Central memory CD4-positive, alpha-beta T cell (primary cell): ENCODE results near the gene CISD1.
A peak's percentile ranks its signal among the peaks of the same experiment; 100 is the strongest.

ENCODE experiments used
- DNase-seq: peaks from one replicate; pipeline ENCODE4 v3.0.0; 2022

Gene CISD1

GRCh38 chr10:58266003-58266825 is 2.7 kb upstream of the CISD1 start:
- DNase-seq: peak; percentile 44

GRCh38 chr10:58266826-58267712 is 1.9 kb upstream of the CISD1 start:
- DNase-seq: peak; percentile 54

GRCh38 chr10:58267713-58268453 is 1.1 kb upstream of the CISD1 start, which contains the start of gene IPMK:
TSS of gene IPMK (minus strand) at chr10:58267894. CDS start at chr10:58267611, 283 bp downstream.
- peak; percentile 95 for DNase-seq

DNA sequence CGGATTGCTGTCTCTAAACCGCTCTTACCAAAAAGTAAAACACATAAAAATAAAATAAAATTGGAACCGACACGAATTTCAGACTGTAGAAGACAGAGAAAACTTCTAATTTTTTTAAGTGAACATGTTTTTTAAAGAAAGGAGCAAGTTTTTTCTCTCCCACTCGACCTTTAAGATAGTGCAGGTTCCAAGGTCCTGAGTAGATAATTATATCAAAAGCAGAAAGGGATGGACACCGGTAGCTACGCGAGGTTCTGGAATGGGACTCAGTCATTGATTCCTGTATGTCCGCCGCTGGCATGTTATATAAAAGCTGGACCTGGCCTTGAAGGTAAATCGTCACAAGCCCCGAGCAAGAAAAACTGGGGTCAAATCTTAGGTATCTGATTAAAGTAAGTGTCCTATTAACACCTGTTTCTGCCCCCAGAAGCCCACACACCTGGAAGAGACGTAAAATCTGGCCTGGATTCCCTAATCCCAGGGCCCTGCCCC is 462 bp upstream of the CISD1 start:
- no peak for DNase-seq

GRCh38 chr10:58269782-58270290 is 874 bp downstream of the CISD1 start:
- no peak for DNase-seq

DNA sequence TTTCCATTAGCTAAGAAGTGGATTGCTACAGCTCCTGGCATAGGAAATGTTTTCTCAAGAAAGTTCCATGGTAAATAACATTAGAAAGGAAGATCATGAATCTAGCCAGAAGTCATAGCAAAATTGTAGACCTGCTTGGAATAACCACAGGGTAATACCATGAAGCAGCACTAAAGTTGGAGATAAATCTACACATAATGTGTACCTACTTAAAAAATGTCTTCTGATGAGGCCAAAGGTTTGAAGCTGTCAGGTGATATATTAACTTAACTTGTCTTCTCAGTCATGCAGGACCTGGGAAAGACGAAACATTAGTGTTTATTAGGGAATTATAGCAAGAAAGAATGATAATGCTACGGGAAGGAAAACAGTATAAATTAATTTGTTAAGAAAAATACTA is 6.3 kb downstream of the CISD1 start:
- no peak for DNase-seq

DNA sequence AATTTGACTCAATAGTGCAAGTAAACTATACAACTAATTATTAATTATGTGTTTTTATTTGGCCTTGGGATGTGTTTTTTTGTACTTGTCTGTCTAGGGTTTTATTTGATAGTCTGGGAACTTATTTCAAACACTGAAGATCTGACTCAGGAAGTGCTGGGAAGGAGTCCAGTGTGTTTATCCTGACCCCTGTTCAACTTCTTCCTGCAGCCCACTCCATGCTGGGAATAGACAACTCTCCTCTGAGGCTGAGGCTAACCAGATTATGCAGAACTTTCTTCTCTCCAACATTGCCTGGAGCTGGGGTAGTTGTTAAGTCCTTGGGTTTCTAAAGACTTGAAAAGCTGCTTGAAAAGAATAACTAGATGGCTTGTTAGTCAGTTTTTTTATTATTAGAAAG is 6.9 kb downstream of the CISD1 start:
- DNase-seq: no peak

- no peak for DNase-seq
Observed at GRCh38 chr10:58278274-58278961, 9.5 kb downstream of the CISD1 start.

DNA sequence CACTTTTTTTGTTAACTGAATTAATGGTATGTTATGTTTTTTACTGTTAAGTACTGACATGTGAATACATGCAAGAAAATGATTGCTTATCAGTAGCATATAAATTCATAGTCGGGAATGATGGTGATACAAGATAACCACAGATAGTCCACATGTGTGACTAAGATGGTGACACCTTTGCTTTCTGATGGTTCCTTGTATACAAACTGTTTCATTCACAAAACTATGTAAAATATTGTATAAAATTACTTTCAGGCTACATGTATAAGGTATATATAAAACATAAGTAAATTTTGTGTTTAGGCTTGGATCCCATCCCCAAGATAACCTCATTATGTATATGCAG is 10.0 kb downstream of the CISD1 start:
- DNase-seq: no peak

DNA sequence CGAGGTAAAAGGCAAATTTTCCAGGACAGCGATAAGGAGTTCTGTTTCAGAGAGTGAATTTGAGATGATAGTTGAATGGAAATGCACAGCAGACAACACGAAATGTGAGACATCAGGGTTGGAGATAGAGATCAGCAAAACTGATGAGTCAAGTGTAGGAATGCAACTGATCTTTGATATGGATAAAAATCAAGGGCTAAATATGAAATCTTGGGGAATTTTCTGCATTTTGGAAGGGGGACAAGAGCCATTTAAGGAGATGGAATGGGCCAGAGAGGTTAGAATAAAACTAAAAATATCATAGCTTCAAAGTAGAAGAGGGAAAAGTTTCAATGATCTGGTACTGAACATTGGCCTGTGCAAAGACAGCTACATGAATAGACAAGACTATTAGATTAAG is 11.5 kb downstream of the CISD1 start:
- DNase-seq: no peak

DNA sequence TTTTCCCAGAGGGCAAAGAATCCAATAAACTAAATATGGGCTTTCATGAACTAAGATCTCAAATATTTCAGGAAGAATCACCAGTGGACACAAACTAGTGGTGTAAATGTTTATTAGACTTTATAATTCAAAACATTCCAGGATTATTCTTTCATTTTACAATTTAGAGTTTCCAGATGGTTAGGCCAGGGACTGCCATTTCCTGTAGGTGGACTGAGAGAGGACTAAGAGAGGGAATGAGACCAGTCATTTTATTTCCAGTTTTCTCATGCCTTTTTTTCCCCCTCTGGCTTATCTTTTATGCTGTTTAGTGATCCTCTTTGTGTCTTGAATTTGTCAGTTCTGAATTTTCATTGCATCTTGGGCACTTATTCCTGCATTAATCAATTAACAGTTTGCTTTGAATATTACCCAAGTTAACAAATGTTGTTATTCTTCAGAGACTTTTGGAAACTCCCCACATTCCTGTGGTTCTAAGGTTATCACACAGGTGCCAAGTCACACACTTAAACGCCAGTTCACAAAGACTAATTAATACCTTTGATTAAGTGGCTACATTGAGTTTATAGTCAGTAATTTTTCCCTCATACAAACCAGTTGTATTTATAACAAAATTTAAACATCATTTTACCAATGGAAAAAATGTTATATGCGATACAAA is 12.3 kb downstream of the CISD1 start:
- DNase-seq: no peak

GRCh38 chr10:58282615-58283014 is 13.7 kb downstream of the CISD1 start:
- peak; percentile 40 for DNase-seq

GRCh38 chr10:58291538-58292174 is 22.7 kb downstream of the CISD1 start:
- DNase-seq: peak; percentile 34

GRCh38 chr10:58293989-58294388 is 25.0 kb downstream of the CISD1 start:
- DNase-seq: no peak

GRCh38 chr10:58299580-58299979 is 30.6 kb downstream of the CISD1 start:
- DNase-seq: peak; percentile 35

- DNase-seq: no peak
Observed at GRCh38 chr10:58300676-58301075, 31.7 kb downstream of the CISD1 start.

GRCh38 chr10:58302254-58302653 is 33.3 kb downstream of the CISD1 start:
- DNase-seq: no peak

GRCh38 chr10:58304099-58304633 is 35.2 kb downstream of the CISD1 start:
- no peak for DNase-seq

GRCh38 chr10:58305821-58306220 is 36.9 kb downstream of the CISD1 start:
- DNase-seq: no peak

DNA sequence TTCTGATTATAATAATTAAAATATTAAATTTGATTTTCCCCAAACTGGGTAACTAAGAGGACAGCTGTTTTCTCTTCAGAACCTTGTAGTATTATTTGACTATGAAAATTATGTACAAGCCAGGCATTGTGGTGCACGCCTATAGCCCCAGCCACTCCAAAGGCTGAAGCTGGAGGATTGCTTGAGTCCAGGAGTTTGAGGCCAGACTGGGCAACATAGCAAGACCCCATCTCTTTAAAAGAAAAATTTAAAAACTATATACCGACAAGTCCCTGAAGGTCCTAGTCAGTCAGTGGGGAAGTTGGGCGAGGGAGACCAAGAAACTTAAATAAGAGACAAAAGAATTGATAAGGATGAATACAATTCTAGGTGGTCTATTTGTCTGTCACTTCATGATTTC is 38.7 kb downstream of the CISD1 start:
- no peak for DNase-seq

- no peak for DNase-seq
Observed at GRCh38 chr10:58311026-58311425, 42.1 kb downstream of the CISD1 start.
